Right cardiac atrium (tissue), 5 donors: ENCODE data around the gene TRDMT1. TPM values are rescaled to one million over a fixed set of nuclear protein-coding genes. Genes with fewer than 3 reads are reported as not detected.

ENCODE experiments used
- ATAC-seq, 2 donors: fragments of 200-7000 bp; cut with Tn5 transposase; one replicate each; pipeline versions ENCODE4 v1.8.0 to v1.9.1; 2020; ENCODE audit warnings: moderate library complexity in 2 of 2, mild to moderate bottlenecking in 1 of 2
- DNase-seq, 3 donors: peaks; one replicate each; pipeline ENCODE4 v3.0.0-alpha.2; 2020
- H3K27ac ChIP-seq: one replicate; pipeline ENCODE4 v1.5.1; 2013; ENCODE audit warnings: mild to moderate bottlenecking, low read length, control low read depth, moderate library complexity
- H3K27me3 ChIP-seq: one replicate; pipeline ENCODE4 v1.6.1; 2013; ENCODE audit not compliant: control insufficient read depth, insufficient read depth
- H3K4me1 ChIP-seq: one replicate; pipeline ENCODE4 v1.6.1; 2013; ENCODE audit warnings: low read length; ENCODE audit not compliant: control insufficient read depth, insufficient read depth
- H3K4me3 ChIP-seq: one replicate; pipeline ENCODE4 v1.5.1; 2013; ENCODE audit warnings: low read length, control low read depth
- H3K9me3 ChIP-seq: one replicate; pipeline ENCODE4 v1.6.1; 2013; ENCODE audit warnings: low read length; ENCODE audit not compliant: control insufficient read depth
- WGBS: extraction: QIAGEN DNeasy Blood & Tissue Kit; methylation state at CpG from one replicate; pipeline ENCODE4 v1.1.7; 2013; 5-methylcytosine and 5-hydroxymethylcytosine counted together
- intact Hi-C, 4 donors: fragments of 100-400 bp; cut with DNase I; formaldehyde crosslinking; loops; one replicate each; pipeline versions ENCODE4 v1.11.0 to v1.14.0; 2022 to 2023
- polyA plus RNA-seq: library from polyadenylated mRNA; stranded (reverse); fragments of 200-250 nt; gene quantifications from one replicate; pipeline ENCODE4 v1.2.3, GENCODE V29; 2013
- total RNA-seq, 4 donors: library from RNA; stranded (reverse); fragmentation: NEBNext Ultra II Directional; extraction: Animal tissue kit (Norgen Biotek cat#: 25700); gene quantifications; one replicate each; pipeline ENCODE4 v1.2.1, GENCODE V29; 2021
- donor health status: healthy with polysubstance abuse.
- donor health status: DM: no; HTN: yes; CAD: no.
- donor health status: DM: no; HTN: no; CAD: no.
- donor health status: DM: no; HTN: yes; CAD: no; lungs with severe emphysema.
- donor health status: DM: yes; HTN: yes; CAD: no.

TRDMT1 gene
- total and polyA plus RNA-seq, 5 donors: 2.1 to 6.9 (median 4.9) TPM

DNA sequence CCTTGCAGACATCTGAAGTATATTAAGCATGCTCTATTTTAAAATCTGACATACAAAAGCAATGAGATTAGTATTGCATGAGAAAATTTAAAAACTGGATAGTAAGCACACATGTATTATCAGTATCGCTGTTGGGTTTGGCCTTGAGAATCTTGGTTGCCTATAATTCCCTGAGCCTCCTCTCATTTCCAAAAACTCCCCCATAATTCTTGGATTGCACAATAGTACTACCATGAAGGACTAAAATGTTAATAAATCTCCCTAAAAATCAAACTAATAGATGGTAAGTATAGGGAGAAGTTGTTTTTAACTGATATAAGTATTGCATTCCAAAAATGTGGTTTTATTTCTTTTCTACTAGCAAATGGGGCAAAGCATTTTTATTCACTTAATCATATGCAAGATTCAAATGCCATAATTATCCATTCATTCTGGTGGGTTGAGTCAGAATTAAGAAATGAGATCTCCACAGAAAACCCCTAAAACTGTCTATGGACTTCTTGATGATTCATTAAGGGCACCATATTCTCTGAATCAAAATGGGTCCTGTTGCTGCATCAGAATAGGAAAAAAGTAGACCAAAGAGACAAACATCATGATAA, 16.3 kb upstream of the TRDMT1 start:
- H3K4me1 ChIP-seq: no peaks in the 10 kb centered on the region
- intact Hi-C loops: no loop called here
- H3K27me3 ChIP-seq: no peaks in the 10 kb centered on the region
- no peaks in the 10 kb centered on the region for H3K9me3 ChIP-seq
- 72% methylated on average over 1 of the region's 1 CpG for WGBS
- ATAC-seq: no peak
- H3K4me3 ChIP-seq: no peak overlapping the region
- no peak overlapping the region for H3K27ac ChIP-seq
- no peak for DNase-seq

DNA sequence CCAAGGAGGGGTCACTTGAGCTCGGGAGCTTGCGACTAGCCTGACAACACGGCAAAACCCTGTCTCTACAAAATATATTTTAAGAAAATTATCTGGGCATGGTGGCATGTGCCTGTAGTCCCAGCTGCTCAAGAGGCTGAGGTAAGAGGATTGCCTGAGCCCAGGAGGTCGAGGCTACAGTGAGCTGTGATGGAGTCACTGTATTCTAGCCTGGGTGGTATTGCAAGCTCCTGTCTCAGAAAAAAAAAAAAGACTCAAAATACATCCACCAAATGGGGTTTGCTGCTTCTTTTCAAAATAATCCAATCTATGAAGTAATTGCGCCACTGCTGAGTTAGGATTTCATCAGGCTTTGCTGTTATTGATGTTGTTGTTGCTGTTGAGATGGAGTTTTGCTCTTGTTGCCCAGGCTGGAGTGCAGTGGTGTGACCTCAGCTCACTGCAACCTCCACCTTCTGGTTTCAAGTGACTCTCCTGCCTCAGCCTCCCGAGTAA, 15.5 kb upstream of the TRDMT1 start:
- peak in 1 of 2 donors; percentile 20 for ATAC-seq
- intact Hi-C loops: no loop called here

DNA sequence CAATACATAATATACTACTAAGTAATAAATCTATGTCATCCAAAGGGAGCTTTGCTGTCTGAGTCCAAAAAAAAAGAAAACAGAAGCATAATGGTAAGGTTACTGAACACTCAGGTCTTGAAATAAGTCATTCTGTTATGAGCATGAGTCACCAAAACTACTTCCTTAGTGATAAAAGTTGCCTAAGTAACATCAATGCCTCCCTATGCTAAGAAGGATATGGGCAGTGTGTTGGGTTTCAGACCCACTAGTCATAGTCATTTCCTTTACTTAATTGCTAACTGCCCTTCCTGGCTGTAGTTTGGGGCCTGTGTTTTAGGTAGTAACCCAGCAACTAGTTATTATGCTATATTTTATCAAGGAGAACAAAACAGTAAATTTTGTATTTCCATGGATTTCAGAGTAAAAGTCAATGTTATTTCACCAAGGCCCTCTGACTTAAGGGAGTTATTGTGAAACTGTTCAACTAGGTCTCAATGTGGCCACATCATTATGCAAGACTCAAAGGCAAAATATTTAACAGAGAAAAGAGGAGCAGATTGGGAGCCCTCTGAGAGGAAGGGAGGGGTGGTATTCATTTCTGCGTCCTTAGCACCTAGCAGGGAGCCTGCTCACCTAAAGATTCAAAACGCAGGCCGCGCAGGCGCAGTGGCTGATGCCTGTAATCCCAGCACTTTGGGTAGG, 14.9 kb upstream of the TRDMT1 start:
- 86% methylated on average over 5 of the region's 5 CpGs for WGBS
- DNase-seq (peak in 1 of 3 donors; percentile 53), ATAC-seq (peak; percentile 92 to 98)
- Histone ChIP-seq H3K9me3 (no peaks in the 10 kb centered on the region), H3K4me3 (no peak overlapping the region), H3K27me3 (no peaks in the 10 kb centered on the region), H3K27ac (peak overlapping the region; percentile 96), H3K4me1 (no peaks in the 10 kb centered on the region)
- intact Hi-C loops: no loop called here

More for the DNA sequence above, 15.5 kb upstream of the TRDMT1 start:
- no peak overlapping the region for H3K4me3 ChIP-seq
- H3K9me3 ChIP-seq: no peaks in the 10 kb centered on the region
- no peaks in the 10 kb centered on the region for H3K27me3 ChIP-seq
- 83% methylated on average over 6 of the region's 6 CpGs for WGBS
- DNase-seq: no peak
- peak overlapping the region; percentile 96 for H3K27ac ChIP-seq
- H3K4me1 ChIP-seq: no peaks in the 10 kb centered on the region

DNA sequence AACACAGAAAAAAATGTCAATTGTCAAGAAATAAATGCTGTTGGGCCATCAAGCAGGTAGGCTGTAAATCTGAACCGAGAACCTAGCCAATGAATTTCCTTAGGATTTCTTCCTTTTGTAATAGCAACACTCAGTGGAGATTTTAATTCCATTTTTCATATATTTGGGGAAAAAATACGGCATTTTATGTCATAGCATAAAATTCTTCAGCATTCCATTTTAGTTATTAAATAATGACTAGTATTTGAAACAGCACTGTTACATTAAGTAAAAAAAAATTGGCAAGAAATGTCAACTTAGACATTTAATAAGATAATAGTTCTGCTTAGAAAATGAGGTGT, 14.3 kb upstream of the TRDMT1 start:
- H3K9me3 ChIP-seq: no peaks in the 10 kb centered on the region
- no peak overlapping the region for H3K27ac ChIP-seq
- WGBS: 91% methylated on average over 2 of the region's 2 CpGs
- intact Hi-C loops: no loop called here
- H3K4me1 ChIP-seq: no peaks in the 10 kb centered on the region
- DNase-seq (no peak), ATAC-seq (no peak)
- H3K4me3 ChIP-seq: no peak overlapping the region
- H3K27me3 ChIP-seq: no peaks in the 10 kb centered on the region

DNA sequence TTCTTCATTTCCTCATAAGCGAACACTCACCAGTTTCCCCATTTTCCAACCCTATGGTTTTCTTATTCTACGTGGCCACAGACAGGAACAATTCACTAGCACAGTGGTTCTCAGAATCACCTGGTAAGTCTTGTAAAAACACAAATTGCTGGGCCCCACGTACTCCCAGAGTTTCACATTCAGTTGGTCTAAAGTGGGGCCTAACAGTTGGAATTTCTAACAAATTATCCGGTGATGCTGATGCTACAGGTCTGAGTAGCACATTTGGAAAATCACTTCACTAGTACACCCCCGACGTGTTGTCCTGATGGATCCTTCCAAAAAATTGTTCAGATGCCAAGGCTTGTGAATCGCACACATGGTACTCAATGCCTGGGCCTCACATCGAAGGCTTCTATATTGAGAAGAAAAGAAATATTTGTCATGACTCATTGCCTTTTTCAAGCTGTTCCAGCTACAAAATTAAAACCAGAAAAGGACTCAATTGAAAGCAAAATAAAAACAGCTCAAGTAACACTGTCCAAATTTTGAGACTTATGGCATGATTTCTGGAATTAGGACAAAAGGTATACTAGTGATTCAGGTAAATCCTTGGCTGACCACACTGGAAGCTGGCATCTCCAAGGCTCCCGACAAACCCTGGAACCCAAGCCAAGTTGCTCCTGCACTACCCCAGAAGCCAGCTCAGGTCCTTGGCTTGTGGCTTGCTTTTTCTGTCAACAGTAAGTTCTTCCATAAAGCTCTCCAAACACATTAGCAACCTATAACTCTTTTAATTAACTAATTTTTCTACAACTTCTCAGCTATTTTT, 13.7 kb upstream of the TRDMT1 start:
- Histone ChIP-seq H3K9me3 (no peaks in the 10 kb centered on the region), H3K4me1 (no peaks in the 10 kb centered on the region), H3K27me3 (no peaks in the 10 kb centered on the region), H3K4me3 (no peak overlapping the region), H3K27ac (peak overlapping the region; percentile 11)
- ATAC-seq: no peak
- intact Hi-C loops: no loop called here
- whole genome bisulfite sequencing: 64% methylated on average over 9 of the region's 9 CpGs
- DNase-seq: no peak

DNA sequence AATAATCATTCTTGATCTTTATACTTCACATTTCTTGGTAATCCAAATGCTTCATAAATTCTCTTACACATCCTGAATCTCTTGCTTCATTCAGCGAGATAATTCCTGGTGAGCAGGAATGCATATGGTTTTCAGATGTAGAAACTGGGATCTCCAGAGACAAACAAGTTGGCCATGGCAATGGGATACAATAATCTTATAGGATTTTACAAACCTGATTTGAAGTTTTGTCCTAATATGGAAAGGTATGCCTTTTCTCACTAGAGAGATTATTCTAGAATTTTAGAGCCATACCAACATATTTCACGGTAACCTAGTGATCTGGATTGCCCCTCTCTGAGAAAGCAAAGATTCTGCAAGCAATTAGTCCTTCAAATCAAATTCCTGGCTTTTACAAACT, 13.1 kb upstream of the TRDMT1 start:
- no peaks in the 10 kb centered on the region for H3K4me1 ChIP-seq
- no peak overlapping the region for H3K27ac ChIP-seq
- H3K4me3 ChIP-seq: no peak overlapping the region
- no peak for DNase-seq
- WGBS: 78% methylated on average over 2 of the region's 2 CpGs
- no peaks in the 10 kb centered on the region for H3K27me3 ChIP-seq
- intact Hi-C loops: no loop called here
- ATAC-seq: no peak
- H3K9me3 ChIP-seq: no peaks in the 10 kb centered on the region

DNA sequence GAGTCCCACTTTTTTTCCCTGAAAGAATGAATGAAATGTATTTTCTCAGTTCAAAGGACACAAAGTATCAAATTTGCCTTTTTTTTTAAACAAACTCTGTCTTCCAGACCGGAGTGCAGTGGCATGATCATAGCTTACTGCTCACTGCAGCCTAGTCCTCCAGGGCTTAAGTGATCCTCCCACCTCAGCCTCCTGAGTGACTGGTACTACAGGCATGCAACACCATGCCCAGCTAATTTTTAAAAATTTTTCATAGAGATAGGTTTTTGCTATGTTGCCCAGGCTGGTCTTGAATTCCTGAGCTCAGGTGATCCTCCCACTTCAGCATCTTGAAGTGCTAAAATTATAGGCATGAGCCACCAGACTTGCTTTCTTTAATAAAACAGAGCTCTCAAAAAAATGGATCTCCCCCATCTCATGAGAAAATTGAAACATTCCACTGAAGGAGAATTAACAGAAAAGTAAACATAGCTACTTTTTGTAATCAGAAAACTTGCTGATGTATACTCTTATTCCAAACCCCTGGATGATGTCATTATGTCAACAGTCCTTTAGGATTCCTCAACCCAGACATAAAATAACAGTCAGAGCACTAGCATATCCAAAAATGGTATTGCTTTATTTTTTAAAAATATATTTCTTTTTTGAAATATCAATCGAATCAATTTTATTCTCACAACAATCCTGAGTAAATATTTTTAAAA, 12.3 kb upstream of the TRDMT1 start:
- no peak for DNase-seq
- H3K4me3 ChIP-seq: no peak overlapping the region
- no peaks in the 10 kb centered on the region for H3K27me3 ChIP-seq
- H3K4me1 ChIP-seq: no peaks in the 10 kb centered on the region
- H3K9me3 ChIP-seq: no peaks in the 10 kb centered on the region
- intact Hi-C loops: no loop called here
- WGBS: 77% methylated on average over 2 of the region's 2 CpGs
- H3K27ac ChIP-seq: no peak overlapping the region
- no peak for ATAC-seq

DNA sequence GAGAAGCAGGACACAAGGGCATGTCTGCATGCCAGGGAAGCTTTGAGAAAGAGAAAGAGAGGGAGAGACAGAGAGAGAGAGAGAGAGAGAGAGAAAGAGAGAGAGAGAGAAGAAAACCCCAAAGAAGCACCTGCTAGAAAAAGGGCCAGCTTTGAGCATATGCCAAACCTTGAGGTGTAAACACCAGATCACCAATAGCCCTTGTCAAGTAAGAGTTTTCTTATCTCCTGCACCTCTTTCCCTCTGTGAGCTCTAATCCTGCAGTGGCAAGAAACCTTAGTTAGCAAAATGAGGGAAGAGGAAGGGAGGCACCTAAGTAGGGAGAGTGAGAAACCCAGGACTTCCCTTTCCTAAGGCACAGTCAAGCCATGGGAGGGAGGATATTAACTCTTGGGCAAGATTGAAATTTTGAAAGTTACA, 11.3 kb upstream of the TRDMT1 start:
- no peak overlapping the region for H3K27ac ChIP-seq
- H3K4me3 ChIP-seq: no peak overlapping the region
- ATAC-seq (peak in 1 of 2 donors; percentile 38), DNase-seq (no peak)
- H3K4me1 ChIP-seq: no peaks in the 10 kb centered on the region
- intact Hi-C loops: no loop called here
- no peaks in the 10 kb centered on the region for H3K9me3 ChIP-seq
- no peaks in the 10 kb centered on the region for H3K27me3 ChIP-seq

DNA sequence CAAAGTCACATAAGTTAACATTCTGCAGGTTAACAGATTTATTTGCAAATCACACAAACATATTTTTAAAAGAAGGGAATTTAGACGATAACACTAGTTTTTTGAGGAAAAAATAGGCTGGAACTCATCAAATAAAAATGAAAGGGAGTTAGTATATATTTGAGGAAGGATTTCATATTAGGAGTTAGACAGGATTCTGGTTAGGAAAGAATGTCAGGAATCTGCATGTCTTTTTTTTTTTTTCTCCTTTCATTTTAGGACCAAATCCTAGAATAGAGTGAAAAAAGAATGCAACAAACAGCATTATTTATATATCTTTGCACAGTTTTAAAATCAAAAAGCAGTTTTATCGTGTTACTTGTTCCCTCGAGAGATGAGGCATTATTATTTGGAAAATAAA, 8.9 kb upstream of the TRDMT1 start:
- Histone ChIP-seq H3K4me1 (no peaks in the 10 kb centered on the region), H3K9me3 (no peaks in the 10 kb centered on the region), H3K27ac (no peak overlapping the region), H3K27me3 (no peaks in the 10 kb centered on the region), H3K4me3 (no peak overlapping the region)
- 52% methylated on average over 3 of the region's 3 CpGs for WGBS
- DNase-seq (no peak), ATAC-seq (no peak)
- intact Hi-C loops: no loop called here

DNA sequence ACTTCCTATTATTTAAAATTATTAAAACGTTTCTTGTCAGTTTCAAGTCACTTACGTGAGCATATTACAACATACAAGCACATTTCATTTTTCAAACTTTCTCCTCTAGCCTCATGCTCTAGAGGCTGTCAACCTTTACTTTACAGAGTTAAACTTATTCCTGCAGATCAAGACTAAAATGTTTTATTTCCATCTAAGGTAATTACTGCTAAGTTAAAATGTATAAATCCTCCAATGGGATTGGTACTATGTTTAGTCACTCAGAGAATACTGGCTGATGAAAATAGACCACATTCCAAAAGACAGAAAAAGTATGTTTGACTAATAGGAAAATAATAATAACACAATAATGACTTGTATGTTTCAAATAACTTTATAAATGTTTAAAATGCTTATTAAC, 8.4 kb upstream of the TRDMT1 start:
- no peaks in the 10 kb centered on the region for H3K4me1 ChIP-seq
- intact Hi-C loops: no loop called here

DNA sequence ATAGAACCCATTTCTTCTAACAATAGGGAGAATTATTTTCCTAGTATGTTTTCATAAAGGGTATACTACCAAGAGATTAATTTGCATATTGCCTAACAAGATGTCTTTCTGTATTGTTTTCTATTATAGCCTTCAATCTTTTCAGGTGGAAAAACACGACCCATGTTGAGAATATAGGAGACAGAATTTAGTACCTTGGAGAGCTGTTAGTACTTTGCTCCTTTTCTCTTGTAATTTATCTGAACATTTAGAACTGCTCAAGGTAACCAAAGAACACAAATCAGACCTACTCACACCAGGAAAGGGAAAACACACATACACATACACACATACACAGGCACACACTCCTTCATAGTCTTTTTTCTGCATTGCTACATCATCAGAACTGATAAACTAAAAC, 7.8 kb upstream of the TRDMT1 start:
- Histone ChIP-seq H3K4me1 (no peaks in the 10 kb centered on the region), H3K27me3 (no peaks in the 10 kb centered on the region), H3K27ac (no peak overlapping the region), H3K4me3 (no peak overlapping the region), H3K9me3 (no peaks in the 10 kb centered on the region)
- ATAC-seq (no peak), DNase-seq (no peak)
- intact Hi-C loops: no loop called here
- 82% methylated on average over 1 of the region's 1 CpG for WGBS

More for the DNA sequence above, 8.4 kb upstream of the TRDMT1 start:
- DNase-seq (no peak), ATAC-seq (no peak)
- 69% methylated on average over 2 of the region's 2 CpGs for WGBS
- Histone ChIP-seq H3K9me3 (no peaks in the 10 kb centered on the region), H3K27me3 (no peaks in the 10 kb centered on the region), H3K4me3 (no peak overlapping the region), H3K27ac (no peak overlapping the region)
